ENCODE results near the gene GHSR.

DNA sequence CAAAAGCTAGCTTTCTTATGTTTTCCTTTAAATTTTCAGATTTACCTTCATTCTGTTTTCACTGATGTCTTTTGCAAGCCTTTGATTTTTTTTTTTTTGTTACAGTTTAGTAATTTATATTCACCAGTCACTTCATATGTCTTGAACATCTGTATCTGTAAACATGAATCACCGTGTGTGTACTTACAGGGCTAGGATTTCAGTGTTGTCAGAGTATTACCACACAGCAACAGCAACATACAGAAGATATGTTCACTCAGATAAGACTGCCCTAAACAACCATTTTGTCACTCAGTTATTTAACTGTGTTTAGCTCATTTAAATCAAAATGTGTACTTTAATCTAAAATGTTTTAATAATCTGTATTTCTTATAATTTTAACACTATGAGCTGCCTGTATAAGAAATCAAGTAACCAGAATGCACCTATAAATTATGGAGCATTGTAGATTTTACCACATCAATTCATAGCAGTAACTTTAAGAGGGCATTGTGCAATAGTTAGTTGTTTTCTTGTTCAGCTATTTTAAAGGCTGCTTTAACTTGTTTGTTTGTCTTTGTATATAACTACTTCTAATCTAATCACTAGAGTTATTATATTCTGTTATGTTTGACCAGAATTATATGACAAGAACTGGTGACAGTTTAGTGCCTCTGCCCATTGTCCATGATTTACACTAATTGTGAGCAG is 50.4 kb downstream of the GHSR start:
- TF ChIP-seq, protein P1, sequence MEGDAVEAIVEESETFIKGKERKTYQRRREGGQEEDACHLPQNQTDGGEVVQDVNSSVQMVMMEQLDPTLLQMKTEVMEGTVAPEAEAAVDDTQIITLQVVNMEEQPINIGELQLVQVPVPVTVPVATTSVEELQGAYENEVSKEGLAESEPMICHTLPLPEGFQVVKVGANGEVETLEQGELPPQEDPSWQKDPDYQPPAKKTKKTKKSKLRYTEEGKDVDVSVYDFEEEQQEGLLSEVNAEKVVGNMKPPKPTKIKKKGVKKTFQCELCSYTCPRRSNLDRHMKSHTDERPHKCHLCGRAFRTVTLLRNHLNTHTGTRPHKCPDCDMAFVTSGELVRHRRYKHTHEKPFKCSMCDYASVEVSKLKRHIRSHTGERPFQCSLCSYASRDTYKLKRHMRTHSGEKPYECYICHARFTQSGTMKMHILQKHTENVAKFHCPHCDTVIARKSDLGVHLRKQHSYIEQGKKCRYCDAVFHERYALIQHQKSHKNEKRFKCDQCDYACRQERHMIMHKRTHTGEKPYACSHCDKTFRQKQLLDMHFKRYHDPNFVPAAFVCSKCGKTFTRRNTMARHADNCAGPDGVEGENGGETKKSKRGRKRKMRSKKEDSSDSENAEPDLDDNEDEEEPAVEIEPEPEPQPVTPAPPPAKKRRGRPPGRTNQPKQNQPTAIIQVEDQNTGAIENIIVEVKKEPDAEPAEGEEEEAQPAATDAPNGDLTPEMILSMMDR (IDR thresholded peaks at IDR 0.05 in 2 of 3, conservative IDR thresholded peaks at IDR 0.05 in 1 of 3; ENCODE audit: borderline replicate concordance in 1 of 3, insufficient read depth in 1 of 3, low read depth in 2 of 3, low read length in 2 of 3), result no peak
- TF ChIP-seq, protein P2, sequence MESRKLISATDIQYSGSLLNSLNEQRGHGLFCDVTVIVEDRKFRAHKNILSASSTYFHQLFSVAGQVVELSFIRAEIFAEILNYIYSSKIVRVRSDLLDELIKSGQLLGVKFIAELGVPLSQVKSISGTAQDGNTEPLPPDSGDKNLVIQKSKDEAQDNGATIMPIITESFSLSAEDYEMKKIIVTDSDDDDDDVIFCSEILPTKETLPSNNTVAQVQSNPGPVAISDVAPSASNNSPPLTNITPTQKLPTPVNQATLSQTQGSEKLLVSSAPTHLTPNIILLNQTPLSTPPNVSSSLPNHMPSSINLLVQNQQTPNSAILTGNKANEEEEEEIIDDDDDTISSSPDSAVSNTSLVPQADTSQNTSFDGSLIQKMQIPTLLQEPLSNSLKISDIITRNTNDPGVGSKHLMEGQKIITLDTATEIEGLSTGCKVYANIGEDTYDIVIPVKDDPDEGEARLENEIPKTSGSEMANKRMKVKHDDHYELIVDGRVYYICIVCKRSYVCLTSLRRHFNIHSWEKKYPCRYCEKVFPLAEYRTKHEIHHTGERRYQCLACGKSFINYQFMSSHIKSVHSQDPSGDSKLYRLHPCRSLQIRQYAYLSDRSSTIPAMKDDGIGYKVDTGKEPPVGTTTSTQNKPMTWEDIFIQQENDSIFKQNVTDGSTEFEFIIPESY (IDR thresholded peaks at IDR 0.05; ENCODE audit: extremely low read depth, insufficient replicate concordance, low read length), result no peak
- TF ChIP-seq TCF7L2 (IDR thresholded peaks at IDR 0.05; ENCODE audit: borderline replicate concordance, extremely low read depth, insufficient read depth, insufficient read length) (no peak), EGR1 (IDR thresholded peaks at IDR 0.05; ENCODE audit: low read depth) (no peak), POLR2A (IDR thresholded peaks at IDR 0.05; ENCODE audit: borderline replicate concordance, extremely low read depth, insufficient read depth, insufficient read length) (no peak), ZNF274 (IDR thresholded peaks at IDR 0.05; ENCODE audit: low read depth, low read length) (no peak)
